ENCODE measurements around the gene IFI6. TPM values are rescaled to one million over a fixed set of nuclear protein-coding genes. Genes with fewer than 3 reads are reported as not detected.

IFI6 gene
- total RNA-seq, 2 donors from 2014 or later: 96.9 to 188 TPM

- Histone ChIP-seq H3K4me1 (ENCODE audit: control insufficient read depth in 1 of 2, low read depth in 2 of 2) (peaks cover 10 to 44% of the 10 kb centered on the region in 2 donors), H3K27me3 (replicated peaks; ENCODE audit: insufficient read depth) (no peaks in the 10 kb centered on the region), H3K27ac (peak overlapping the region; percentile 92 to 93), H3K36me3 (no peaks in the 10 kb centered on the region), H3K4me3 (peak overlapping the region; percentile 77), H3K9me3 (no peaks in the 10 kb centered on the region)
- ATAC-seq (ENCODE audit: insufficient number of reproducible peaks, low FRiP score, low read depth): peak; percentile 59
- peak; percentile 68 for DNase-seq (ENCODE audit: low spot score)
- peak; percentile 20 for TF ChIP-seq CTCF (IDR thresholded peaks at IDR 0.05)
Measured at GRCh38 chr1:27659497-27660299, 12.3 kb downstream of the IFI6 start.

DNA sequence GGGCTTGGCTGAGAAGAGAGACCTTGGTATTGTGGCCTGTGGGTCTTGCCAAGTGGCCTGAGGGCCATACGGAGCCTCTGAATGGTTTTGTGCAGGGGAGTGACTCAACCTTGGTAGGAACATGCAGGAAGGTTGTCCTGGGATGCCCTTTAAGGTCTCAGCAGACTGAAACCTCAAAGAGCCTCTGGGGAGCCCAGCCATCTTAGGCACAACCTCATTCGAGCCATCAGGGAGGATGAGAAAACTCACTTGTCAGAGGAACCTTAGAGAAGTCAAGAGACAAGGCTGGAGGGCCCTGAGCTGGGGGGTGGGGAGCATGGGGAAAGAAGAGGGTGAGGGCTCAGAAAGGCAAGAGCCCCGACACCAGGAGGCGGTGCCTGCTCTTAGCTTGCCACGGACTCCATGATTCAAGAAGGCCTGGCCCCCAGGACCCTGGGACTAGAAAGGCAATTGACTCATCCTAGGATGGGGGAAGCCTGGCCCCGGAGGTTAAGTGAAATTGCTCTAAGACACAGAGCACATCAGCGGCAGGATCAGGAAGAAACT lies 13.0 kb downstream of the IFI6 start:
- H3K4me3 ChIP-seq: peak overlapping the region; percentile 77
- no peaks in the 10 kb centered on the region for H3K27me3 ChIP-seq (replicated peaks; ENCODE audit: insufficient read depth)
- no peaks in the 10 kb centered on the region for H3K9me3 ChIP-seq
- ATAC-seq (ENCODE audit: insufficient number of reproducible peaks, low FRiP score, low read depth) (peak; percentile 2), DNase-seq (ENCODE audit: low spot score) (no peak)
- peak overlapping the region; percentile 92 to 93 for H3K27ac ChIP-seq
- no peaks in the 10 kb centered on the region for H3K36me3 ChIP-seq
- H3K4me1 ChIP-seq (ENCODE audit: control insufficient read depth in 1 of 2, low read depth in 2 of 2): peaks cover 10 to 44% of the 10 kb centered on the region in 2 donors
- no peak for TF ChIP-seq CTCF (IDR thresholded peaks at IDR 0.05)

DNA sequence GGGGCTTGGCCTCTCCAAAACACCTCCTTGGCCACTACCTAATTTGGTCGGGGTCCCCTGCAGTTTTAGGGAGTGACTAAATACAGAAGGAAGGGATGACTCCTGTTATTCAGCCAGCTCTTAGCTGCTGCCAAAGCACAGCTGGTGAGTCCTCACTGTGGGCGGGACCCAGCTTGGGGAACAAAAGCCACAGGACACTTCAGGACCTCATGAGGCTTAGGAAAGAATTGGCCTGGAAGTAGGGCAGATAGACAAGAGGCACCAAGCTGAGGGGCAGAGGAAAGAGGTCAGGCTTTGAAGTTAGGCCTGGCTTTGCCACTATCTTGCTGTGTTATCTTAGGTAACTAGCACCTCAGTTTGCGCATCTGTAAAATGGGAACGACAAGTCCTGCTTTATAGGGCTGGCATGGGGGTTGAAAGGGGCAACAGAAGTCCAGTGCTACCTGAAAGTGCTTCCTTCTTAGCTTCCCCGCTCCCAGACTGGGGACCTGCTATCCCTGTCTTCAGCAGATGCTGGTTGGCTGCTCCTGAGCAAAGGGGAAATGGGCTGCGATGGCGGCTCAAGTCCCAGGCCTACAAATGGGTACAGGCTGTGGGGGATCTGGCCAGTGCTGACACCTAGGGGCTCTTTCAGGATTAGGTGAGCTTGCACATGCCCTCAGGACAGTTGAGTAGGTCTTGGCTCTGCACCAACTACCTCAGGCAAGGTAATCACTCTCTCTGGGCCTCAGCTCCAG lies 15.7 kb downstream of the IFI6 start:
- H3K4me3 ChIP-seq: no peak overlapping the region
- no peaks in the 10 kb centered on the region for H3K9me3 ChIP-seq
- DNase-seq (ENCODE audit: low spot score) (no peak), ATAC-seq (ENCODE audit: insufficient number of reproducible peaks, low FRiP score, low read depth) (no peak)
- TF ChIP-seq CTCF (IDR thresholded peaks at IDR 0.05): no peak
- peak overlapping the region in 1 of 2 donors; percentile 26 for H3K27ac ChIP-seq
- H3K36me3 ChIP-seq: no peaks in the 10 kb centered on the region
- no peaks in the 10 kb centered on the region for H3K27me3 ChIP-seq (replicated peaks; ENCODE audit: insufficient read depth)
- peaks cover 10 to 30% of the 10 kb centered on the region in 2 donors for H3K4me1 ChIP-seq (ENCODE audit: control insufficient read depth in 1 of 2, low read depth in 2 of 2)

DNA sequence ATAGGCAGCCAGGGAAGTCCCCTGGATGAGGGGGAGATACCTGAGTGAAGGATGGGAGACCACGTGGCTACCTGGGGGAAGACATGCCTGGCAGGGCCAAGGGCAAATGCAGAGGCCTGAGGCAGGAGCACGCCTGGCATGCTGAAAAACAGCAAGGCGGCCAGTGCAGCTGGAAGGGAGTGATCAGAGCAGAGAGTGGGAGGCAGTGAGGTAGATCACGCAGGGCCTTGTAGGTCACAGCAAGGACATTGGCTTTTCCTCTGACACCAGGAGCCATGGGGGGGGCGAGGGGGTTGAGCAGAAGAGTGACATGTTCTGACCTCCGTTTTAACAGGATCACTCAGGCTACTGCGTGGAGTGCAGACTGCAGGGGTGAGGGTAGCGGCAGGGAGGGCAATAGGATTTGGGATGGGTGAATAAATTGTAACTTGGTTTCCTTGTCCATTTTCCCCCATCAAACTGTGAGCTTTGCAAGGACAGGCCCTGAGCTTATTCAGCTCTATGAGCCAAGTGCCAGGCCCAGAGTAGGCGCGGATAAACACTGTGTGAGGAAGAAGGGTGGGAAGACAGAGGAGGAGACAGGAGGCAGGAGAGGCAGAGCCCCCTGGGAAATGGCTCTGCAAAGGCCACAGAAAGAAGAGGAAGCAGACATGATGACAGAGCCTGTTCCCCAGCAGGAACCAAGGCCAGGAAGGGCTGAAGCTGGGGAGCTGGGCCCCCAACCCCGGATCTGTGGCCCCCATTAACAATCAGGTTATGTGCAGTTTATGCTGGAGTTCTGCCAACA lies 16.6 kb downstream of the IFI6 start:
- Histone ChIP-seq H3K27ac (peak overlapping the region in 1 of 2 donors; percentile 26), H3K36me3 (no peaks in the 10 kb centered on the region), H3K27me3 (replicated peaks; ENCODE audit: insufficient read depth) (no peaks in the 10 kb centered on the region), H3K4me1 (ENCODE audit: control insufficient read depth in 1 of 2, low read depth in 2 of 2) (peaks cover 13 to 30% of the 10 kb centered on the region in 2 donors), H3K4me3 (no peak overlapping the region), H3K9me3 (no peaks in the 10 kb centered on the region)
- DNase-seq (ENCODE audit: low spot score): no peak
- no peak for TF ChIP-seq CTCF (IDR thresholded peaks at IDR 0.05)
- ATAC-seq (ENCODE audit: insufficient number of reproducible peaks, low FRiP score, low read depth): no peak

Data from thoracic aorta (tissue), 2 donors.